ENCODE results near the gene UBASH3B.

The UBASH3B gene

GRCh38 chr11:122692444-122692843 lies 36.9 kb downstream of the UBASH3B start:
- Histone ChIP-seq H3K36me3 (replicated peaks; ENCODE audit: insufficient read depth, low read length) (no peaks in the 10 kb centered on the region), H3K79me2 (ENCODE audit: low read length) (no peaks in the 10 kb centered on the region), H3K9ac (ENCODE audit: low read length) (no peak overlapping the region), H3K4me1 (ENCODE audit: low read length) (peaks cover 6% of the 10 kb centered on the region; the same call in 1 of the 2 replicates), H3K27me3 (replicated peaks; ENCODE audit: insufficient read depth, low read length) (no peaks in the 10 kb centered on the region), H3K4me3 (ENCODE audit: low read length) (no peak overlapping the region), H3K27ac (ENCODE audit: low read length) (no peak overlapping the region), H3F3A (ENCODE audit: insufficient read depth, low read length) (0 out of 2 replicates have a peak, but pooled peaks cover under 1% of the 10 kb centered on the region), H3K4me2 (ENCODE audit: low read depth, low read length) (no peak overlapping the region), H2AFZ (ENCODE audit: low read length) (no peak overlapping the region), H4K20me1 (ENCODE audit: insufficient read depth, low read length) (no peaks in the 10 kb centered on the region), H3K9me3 (replicated peaks; ENCODE audit: insufficient read depth, low read length) (no peaks in the 10 kb centered on the region), H3K9me2 (replicated peaks; ENCODE audit: insufficient read depth, low read length) (no peaks in the 10 kb centered on the region)
- DNase-seq: no peak
- TF ChIP-seq EZH2 (optimal IDR thresholded peaks at IDR 0.05; ENCODE audit: low read depth, low read length) (no peak), EZH2phosphoT487 (IDR thresholded peaks at IDR 0.05; ENCODE audit: low read length) (no peak), CTCF (IDR thresholded peaks at IDR 0.05; ENCODE audit: low read length) (no peak)

DNA sequence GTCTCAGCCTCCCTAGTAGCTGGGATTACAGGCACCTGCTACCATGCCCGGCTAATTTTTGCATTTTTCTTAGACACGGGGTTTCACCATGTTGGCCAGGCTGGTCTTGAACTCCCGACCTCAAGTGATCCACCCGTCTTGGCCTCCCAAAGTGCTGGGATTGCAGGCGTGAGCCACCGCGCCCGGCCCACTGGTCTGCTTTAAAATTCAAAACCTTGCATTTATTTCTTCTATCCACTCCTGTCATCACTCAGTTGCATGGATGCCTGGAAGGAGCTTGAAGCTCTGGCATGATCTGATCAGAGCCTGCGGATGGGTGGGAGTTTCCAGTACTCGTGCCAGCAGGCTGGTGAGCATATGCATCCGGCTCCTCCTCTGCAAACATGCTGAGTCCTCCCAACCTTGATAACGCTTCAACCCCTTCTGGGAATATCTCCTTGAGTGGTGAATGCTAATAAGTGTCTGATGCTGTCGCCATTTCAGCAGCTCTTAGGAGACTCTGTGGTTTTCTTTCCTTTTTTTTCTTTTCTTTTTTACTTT lies 39.6 kb downstream of the UBASH3B start:
- Histone ChIP-seq H3F3A (ENCODE audit: insufficient read depth, low read length) (0 out of 2 replicates have a peak, but pooled peaks cover 2% of the 10 kb centered on the region), H3K9me2 (replicated peaks; ENCODE audit: insufficient read depth, low read length) (no peaks in the 10 kb centered on the region), H4K20me1 (ENCODE audit: insufficient read depth, low read length) (no peaks in the 10 kb centered on the region), H3K4me3 (ENCODE audit: low read length) (no peak overlapping the region), H3K27ac (ENCODE audit: low read length) (no peak overlapping the region), H3K27me3 (replicated peaks; ENCODE audit: insufficient read depth, low read length) (no peaks in the 10 kb centered on the region), H3K79me2 (ENCODE audit: low read length) (no peaks in the 10 kb centered on the region), H3K36me3 (replicated peaks; ENCODE audit: insufficient read depth, low read length) (no peaks in the 10 kb centered on the region), H3K9ac (ENCODE audit: low read length) (no peak overlapping the region), H3K4me2 (ENCODE audit: low read depth, low read length) (no peak overlapping the region), H3K9me3 (replicated peaks; ENCODE audit: insufficient read depth, low read length) (no peaks in the 10 kb centered on the region), H2AFZ (ENCODE audit: low read length) (no peak overlapping the region), H3K4me1 (ENCODE audit: low read length) (peaks cover 15% of the 10 kb centered on the region)
- TF ChIP-seq EZH2 (optimal IDR thresholded peaks at IDR 0.05; ENCODE audit: low read depth, low read length): no peak
- no peak for TF ChIP-seq EZH2phosphoT487 (IDR thresholded peaks at IDR 0.05; ENCODE audit: low read length)
- no peak for TF ChIP-seq CTCF (IDR thresholded peaks at IDR 0.05; ENCODE audit: low read length)
- no peak for DNase-seq

- no peak overlapping the region for H3K4me2 ChIP-seq (ENCODE audit: low read depth, low read length)
- 0 out of 2 replicates have a peak, but pooled peaks cover 2% of the 10 kb centered on the region for H3F3A ChIP-seq (ENCODE audit: insufficient read depth, low read length)
- H3K79me2 ChIP-seq (ENCODE audit: low read length): no peaks in the 10 kb centered on the region
- no peaks in the 10 kb centered on the region for H3K9me2 ChIP-seq (replicated peaks; ENCODE audit: insufficient read depth, low read length)
- no peaks in the 10 kb centered on the region for H4K20me1 ChIP-seq (ENCODE audit: insufficient read depth, low read length)
- H3K9ac ChIP-seq (ENCODE audit: low read length): no peak overlapping the region
- H3K36me3 ChIP-seq (replicated peaks; ENCODE audit: insufficient read depth, low read length): no peaks in the 10 kb centered on the region
- DNase-seq: no peak
- no peaks in the 10 kb centered on the region for H3K27me3 ChIP-seq (replicated peaks; ENCODE audit: insufficient read depth, low read length)
- TF ChIP-seq EZH2phosphoT487 (IDR thresholded peaks at IDR 0.05; ENCODE audit: low read length) (no peak), CTCF (IDR thresholded peaks at IDR 0.05; ENCODE audit: low read length) (no peak), EZH2 (optimal IDR thresholded peaks at IDR 0.05; ENCODE audit: low read depth, low read length) (no peak)
- H3K27ac ChIP-seq (ENCODE audit: low read length): no peak overlapping the region
- H3K4me1 ChIP-seq (ENCODE audit: low read length): peaks cover 15% of the 10 kb centered on the region
- no peak overlapping the region for H3K4me3 ChIP-seq (ENCODE audit: low read length)
- no peak overlapping the region for H2AFZ ChIP-seq (ENCODE audit: low read length)
- no peaks in the 10 kb centered on the region for H3K9me3 ChIP-seq (replicated peaks; ENCODE audit: insufficient read depth, low read length)
Measured at GRCh38 chr11:122696662-122697061, 41.1 kb downstream of the UBASH3B start.

All from MM.1S (cell line).